NCI-H82 treated with DMSO at 0.1 percent for 48 hours (cell line): Measurements from ENCODE around the gene TMEM176B.
"Not testable (repeated sequence)": the region's sequence is repeated elsewhere in the genome, so short reads cannot be mapped to it uniquely, and the experiment has no call there.

Source experiments
- DNase-seq: peaks from one replicate; lab custom pipeline; 2025; ENCODE audit not compliant: unreplicated experiment; lab: John Stamatoyannopoulos, UW

TMEM176B gene

DNA sequence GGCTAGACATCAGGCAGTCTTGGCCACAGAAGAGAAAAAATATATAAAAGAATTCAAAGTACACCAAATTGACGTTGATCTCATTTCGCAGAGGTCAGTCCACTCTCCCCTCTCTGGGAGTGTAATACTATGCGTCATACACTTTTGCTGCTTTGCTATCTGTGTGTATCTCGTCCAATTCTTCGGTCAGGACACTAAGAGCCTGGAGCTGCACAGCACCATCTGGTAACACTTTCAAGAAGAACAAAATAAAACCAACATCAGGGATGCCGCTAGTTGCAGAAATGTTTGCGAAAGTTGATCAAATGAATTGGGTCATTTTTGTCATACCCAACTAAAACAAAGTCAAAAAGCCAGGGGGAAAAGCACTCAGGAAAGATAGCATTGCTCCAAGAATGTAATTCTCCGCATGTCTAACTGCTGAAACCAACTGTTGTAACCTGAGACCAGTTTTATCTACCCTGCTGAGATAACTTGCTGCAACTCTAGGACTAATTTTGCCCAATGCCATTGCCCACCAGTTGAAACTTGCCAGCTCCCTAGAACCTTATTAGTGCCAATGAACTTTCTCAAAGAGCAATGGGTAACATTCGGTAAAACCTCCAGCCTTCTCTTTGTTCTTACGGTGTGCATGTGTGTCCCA lies 23.4 kb upstream of the TMEM176B start:
- no peak for DNase-seq

DNA sequence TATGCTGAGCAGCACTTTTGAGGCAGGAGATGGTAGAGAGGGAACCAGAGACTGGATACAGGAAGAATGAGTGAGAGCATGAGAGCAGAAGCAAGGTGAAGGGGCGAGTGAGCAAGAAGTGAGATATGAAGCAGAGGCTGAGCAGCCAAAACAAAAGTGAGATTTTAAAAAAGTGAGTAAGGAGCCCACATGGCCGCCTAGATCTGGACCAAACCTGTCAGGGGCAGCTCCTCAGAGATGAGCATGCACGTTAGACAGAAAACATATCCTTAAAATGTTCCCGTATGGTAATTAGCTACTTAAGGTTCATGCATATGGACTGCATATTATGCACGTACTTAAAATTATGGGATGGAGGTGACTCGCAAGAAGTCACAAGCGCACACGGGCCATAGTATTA lies 22.9 kb upstream of the TMEM176B start:
- DNase-seq, result no peak

DNA sequence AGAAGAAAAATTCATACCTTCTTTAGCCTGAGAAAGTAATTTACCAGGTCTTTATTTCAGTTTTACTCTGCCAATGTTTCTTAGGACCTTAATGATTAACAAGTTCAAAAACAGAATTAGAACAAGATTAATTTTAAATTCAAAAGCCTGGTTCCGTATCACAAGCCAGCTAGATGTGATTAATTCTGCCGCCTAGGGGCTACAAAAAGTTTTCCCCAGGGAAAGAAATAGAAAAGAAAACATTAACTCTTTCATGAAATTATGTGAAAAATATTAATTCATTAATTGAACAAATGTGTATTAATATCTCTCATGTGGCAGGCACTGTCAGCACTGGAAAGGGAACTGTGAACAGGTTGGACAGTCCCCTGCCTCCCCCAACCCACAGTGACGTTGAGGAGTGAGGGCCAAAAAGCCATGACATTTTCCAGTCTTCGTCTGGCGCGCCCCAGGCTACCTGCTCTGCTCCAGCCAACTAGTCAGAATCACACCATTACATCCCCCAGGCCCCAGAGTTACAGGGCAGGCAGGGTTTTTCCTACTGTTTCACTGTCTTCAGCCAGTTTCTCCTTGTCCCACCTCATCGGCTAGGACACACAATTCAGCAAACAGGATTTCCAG lies 20.5 kb upstream of the TMEM176B start:
- DNase-seq, result no peak

DNA sequence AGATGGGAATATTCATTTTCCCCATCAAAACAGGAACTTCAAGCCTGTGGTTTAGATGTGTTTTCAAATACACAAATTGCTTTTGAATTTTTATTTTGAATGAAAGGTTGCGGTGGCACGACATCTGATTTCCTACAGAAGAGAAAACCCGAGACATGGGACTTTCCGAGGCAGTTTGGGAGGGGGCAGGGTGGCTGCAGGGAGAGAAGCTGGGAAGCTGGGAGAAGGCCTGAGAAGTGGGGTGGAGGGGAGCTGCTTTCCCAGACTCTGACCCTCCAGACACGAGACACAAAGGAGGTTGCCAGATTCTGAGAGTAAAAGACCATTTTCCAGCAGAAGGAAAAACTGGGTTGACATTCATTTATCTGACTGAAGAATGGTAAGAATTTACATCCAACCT lies 20.0 kb upstream of the TMEM176B start:
- DNase-seq, result no peak

DNA sequence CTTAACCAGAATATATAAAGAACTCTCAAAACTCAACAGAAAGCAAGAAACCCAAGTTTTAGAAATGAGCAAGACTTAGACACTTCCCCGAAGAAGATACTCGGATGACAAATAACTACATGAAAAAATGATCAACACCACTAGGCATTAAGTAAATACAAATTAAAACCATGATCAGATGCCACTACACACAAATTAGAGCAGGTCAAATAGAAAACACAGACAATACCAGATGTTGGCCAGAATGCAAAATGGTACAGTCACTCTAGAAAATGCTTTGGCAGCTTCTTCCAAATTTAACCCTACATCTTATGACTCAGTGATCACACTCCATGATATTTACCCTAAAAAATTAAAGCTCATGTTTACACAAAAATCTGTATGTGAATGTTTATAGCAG lies 18.8 kb upstream of the TMEM176B start:
- DNase-seq, result no peak

DNA sequence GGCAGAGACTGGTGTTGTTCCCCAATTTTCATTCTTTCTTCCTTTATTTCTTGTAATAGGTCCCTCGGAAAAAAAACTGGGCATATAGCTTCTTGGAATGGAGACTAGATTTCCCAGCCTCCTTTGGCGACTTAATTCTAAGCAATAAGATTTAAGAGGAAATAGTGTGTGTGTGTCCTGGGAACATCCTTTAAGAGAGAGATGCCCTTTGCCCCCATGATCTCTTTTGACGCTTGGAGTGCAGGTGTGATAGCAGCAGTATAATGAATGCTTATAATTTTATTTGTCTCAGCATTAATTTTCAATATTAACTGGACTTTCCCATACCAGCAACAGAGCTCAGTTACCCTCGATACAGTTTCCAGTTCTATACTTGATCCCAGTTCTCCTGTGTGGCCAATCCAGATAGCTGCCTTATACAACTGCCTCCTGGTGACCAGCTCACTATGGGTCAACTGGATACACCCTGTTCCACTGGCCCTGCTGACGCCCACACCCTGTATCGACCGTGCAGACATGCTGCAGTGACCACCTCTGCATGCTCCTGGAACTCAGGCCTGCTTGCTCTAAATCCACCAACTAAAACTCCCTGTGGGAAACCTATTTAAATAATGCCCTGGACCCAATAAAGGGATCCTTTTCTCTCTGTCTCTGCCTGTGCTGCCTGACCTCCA lies 14.3 kb upstream of the TMEM176B start:
- no peak for DNase-seq

DNA sequence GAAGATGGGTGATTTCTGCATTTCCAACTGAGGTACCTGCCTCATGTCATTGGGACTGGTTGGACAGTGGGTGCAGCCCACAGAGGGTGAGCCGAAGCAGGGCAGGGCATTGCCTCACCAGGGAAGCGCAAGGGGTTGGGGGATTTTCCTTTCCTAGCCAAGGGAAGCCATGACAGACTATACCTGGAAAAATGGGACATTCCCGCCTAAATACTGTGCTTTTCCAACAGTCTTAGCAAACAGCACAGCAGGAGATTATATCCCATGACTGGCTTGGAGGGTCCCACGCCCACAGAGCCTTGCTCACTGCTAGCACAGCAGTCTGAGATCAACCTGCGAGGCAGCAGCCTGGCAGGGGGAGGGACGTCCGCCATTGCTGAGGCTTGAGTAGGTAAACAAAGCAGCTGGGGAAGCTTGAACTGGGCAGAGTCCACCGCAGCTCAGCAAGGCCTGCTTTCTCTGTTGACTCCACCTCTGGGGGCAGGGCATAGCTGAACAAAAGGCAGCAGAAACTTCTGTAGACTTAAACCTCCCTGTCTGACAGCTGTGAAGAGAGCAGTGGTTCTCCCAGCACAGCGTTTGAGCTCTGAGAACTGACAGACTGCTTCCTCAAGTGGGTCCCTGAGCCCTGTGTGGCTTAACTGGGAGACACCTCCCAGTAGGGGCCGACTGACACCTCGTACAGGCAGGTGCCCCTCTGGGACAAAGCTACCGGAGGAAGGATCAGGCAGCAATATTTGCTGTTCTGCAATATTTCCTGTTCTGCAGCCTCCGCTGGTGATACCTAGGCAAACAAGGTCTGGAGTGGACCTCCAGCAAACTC lies 7.7 kb upstream of the TMEM176B start:
- not testable (repeated sequence) for DNase-seq

DNA sequence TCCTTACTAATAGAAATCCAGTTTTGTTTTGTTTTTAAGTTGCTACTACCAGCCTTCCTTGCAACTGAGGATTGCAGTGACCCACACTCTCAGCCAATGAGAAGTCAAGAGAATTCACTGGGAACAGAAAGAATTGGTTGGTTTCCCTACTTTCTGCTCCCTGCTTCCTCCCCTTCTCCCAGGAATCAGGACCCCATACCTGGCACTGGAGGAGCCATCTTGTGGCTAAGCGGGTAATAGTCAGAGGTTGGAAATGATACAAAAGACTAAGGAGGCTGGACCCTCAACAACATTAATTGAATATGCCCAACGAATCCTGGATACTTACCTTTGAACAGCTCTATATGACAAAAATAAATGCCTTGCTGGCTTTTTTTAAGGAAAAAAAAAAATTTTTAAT lies 6.7 kb upstream of the TMEM176B start:
- no peak for DNase-seq

DNA sequence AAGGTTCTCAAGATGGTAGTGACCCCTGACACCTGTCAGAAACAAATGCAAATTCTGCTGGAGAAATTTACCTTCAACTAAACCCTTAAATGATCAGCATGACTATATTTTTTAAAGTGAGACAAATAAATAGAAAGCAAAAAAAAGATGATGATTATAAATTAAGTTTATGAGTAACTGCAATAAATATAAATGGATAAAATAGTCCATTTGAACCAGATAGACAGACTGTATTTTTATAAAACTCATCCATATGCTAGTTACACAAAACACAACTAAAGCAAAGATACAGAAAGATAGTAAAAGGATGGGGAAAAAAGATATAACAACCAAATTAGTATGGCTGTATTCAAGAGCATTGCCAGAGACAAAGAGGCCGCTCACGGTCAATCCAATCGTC lies 6.3 kb upstream of the TMEM176B start:
- DNase-seq, result no peak

DNA sequence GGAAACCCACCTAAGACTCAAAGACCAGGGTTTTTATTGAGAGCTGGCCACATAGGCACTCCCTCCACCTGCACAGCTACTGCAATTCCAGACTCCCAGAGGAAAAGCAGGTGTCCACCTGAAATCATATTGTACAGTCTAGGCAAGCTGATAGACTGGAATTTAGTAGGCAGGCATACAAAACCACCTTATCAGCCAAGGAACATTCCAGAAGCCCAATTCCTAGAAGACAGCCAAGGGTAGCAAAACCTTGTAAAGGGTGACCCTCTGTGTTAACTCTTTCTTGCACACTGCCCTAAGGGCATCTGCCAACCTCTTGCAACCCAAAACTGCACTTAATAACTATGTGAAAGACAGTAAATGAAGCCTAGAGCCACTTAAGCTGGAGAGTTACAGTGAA lies 5.7 kb upstream of the TMEM176B start:
- no peak for DNase-seq

DNA sequence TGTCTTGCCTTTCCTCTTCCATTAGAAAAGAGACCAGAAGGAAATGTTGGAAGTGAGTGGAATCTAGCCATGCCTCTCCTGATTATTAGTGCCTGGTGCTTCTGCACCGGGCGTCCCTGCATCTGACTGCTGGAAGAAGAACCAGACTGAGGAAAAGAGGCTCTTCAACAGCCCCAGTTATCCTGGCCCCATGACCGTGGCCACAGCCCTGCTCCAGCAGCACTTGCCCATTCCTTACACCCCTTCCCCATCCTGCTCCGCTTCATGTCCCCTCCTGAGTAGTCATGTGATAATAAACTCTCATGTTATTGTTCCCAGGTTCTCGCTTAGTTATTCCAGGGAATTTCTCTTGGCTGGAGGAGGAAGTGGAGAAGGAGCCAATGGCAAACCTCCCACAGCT lies 4.6 kb upstream of the TMEM176B start:
- no peak for DNase-seq

DNA sequence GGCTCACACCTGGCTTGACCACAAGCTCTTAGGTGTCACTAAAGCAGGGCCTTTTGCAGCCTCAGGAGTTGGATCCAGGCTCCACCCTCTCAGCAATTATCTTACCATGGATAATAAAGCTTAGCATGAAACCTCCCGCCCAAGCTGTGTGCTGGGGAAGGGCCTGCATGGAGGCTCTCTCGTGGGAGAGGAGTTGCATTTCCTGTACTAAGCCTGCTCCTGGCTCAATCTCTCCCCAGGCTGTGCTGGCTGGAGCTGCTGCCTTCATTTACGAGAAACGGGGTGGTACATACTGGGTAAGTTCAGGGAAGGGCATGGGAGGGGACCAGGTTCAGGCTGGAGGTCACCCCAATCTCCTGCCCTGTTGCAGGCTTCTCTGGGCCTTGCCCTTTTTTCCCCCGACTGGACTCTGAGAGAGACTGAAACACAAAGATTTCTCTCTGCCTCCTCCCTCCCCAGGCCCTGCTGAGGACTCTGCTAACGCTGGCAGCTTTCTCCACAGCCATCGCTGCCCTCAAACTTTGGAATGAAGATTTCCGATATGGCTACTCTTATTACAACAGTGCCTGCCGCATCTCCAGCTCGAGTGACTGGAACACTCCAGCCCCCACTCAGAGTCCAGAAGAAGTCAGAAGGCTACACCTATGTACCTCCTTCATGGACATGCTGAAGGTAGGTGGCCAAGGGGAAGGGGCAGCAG lies 3.1 kb upstream of the TMEM176B start:
- DNase-seq, result no peak

DNA sequence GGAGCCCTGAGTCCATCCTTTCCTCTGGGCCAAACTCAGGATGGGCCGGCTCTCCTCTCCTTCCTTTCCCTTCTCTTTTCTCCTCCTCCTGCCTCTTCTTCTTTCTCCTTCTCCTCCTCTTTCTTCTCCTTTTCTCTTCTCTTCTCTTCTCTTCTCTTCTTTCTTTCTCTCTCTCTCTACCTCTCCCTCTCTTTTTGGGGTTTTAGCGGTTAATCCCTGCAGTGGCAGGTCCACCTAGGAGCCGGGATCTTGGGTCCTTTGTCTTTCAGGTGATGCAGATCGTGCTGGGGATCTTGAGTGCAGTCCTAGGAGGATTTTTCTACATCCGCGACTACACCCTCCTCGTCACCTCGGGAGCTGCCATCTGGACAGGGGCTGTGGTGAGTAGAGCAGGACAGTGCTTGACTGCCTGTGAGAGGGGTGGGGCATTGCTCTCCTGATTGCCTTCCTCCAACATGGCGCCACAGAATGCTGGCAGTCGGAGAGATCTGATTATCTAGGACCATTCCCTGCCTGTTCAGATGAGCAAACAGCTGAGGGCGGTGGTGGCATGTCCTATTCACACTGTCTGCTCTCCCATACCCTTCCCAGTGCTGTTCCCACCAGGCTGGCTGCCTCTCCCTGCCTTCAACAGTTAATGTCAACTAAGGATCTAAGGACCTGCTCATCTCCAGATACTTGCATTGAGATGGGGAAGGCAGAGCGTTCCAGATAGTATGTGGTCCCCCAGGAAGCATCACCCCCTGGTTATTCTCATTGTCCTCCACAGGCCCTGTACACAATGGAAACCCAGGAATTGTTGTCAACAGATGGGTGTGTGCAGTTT lies 2.0 kb upstream of the TMEM176B start:
- peak; percentile 16 for DNase-seq

DNA sequence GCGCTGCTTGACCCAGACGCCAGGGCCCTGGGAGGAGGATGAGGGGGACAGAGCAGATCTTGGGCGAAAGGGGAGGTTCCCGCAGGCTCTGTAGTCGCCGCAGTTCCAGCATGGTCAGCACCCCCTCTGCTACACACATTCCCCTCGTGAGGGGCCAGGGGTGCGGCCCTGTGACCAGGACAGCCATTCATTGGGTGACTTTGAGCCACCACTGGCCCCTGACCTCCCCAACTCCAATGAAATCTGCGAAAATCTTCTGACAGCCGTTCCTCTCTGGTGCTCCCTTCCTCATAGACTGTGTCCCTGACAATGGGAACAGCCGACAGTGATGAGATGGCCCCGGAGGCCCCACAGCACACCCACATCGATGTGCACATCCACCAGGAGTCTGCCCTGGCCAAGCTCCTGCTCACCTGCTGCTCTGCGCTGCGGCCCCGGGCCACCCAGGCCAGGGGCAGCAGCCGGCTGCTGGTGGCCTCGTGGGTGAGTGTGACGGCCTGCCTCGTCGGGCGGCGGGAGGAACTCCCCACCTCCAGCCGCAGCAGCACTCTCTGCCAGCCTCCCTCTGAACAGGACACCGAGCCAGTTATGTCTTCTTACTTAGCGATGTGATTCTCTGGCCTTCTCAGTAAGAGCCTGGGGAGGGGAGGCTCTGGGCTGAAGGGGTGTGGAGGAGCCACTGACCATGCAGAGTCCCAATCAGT lies 1.2 kb upstream of the TMEM176B start:
- no peak for DNase-seq

DNA sequence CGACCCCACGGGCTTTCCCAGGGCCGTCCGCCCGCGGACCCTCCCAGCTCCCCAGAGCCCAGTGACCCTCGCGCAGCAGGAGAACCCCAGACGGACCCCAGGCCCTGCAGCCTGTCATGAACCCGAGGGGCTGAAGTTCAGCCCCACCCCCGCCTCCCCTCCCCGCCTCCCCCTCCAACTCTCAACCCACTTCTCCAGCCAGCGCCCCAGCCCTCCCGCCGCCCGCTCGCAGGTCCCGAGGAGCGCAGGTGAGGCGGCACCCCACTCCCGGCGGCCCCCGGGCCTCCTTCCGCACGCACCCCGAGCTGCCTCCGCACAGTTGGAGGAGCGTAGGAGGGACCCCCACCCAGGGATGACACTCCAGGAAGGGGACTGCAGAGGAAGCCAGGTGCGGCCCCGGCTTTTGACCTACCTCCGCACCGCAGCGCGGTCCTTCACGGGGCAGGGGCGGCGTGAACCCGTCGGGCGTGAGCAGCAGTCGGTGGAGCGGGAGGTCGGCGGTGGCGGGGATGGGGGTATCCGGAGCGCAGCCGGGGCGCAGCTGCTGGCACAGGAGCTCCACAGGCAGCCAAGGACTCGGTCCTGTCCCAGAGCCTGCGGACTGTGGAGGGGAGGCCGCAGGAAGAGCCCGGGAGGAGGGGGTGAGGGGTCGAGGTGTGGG lies 547 bp upstream of the TMEM176B start, which contains the start of gene TMEM176A:
TSS of gene TMEM176A (plus strand) at position 189 of the 661 bp plus-strand sequence. CDS start 782 bp downstream, outside the sequence.
- DNase-seq, result no peak

DNA sequence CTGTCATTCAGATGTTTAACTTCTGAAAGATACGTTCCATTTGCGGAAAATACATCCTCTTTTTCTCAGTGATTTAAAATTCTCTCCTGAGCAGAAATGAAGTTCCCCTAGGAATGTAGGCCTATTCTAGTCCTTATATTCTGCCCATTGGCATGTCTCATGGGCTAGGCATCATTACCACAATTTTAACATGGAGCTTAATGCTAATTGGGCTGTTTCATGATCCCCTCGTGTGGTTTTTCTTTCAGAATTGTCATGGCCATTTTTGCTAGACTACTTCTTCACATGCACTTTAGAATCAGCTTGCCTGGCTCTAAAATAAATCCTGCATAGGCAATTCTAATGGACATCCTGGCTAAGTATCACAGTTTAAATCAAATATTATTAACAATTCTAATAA lies 1.0 kb downstream of the TMEM176B start:
- DNase-seq, result no peak

DNA sequence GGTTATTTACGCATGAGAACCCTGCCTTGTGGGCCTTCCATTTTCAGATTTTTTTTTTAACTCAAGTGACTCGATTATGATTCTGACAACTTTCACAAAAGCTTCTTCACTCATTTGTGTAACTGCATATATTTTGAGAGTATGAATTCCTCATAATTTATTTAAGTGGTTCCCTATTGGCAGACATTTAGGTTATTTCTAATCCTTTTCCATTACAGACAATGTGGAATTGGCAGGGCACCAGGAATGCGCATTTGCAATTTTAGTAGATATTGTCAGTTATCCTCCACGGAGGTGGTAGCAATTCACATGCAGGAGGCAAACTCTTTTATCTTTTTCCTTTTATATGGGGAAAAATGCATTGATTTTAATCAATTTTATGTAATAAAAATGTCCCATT lies 2.5 kb downstream of the TMEM176B start:
- DNase-seq, result no peak

DNA sequence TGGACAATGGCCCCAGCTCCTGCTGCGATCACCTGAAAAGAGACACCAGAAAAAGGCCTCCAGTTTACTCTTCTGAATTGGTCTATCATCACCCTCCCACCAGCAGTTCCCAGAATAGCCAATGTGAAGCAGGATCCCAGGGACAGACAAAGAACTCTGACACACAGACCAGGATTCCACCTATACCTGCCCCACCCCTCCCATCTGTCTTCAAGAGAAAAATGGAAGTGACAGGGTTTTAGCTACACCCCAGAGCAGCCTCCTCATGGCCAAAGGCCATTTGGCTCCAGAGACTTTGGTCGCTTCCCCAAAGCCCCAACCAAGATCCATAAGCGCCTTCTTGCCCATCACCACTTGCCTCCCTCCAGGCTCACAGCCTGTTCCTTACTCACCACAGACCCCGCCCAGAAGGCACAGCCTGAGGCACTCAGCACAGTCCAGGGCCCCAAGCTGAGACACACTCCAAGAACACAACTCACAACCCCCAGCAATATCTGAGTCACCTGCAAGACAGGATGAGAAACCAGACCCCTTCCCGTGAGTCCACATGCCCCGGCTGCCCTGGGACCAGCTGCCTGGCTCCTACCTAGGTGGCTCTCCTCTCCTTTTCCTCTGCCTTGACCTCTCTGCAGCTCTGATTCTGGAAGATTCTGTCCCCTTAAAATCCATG lies 6.5 kb downstream of the TMEM176B start:
- DNase-seq, result no peak
